Left lung (tissue), 10 donors: Measurements from ENCODE around the gene EPHA2. TPM values are rescaled to one million over a fixed set of nuclear protein-coding genes. Genes with fewer than 3 reads are reported as not detected.

Source experiments
- ATAC-seq: fragments of 200-7000 bp; cut with Tn5 transposase; one replicate; pipeline ENCODE4 v1.9.1; 2020; ENCODE audit warnings: moderate library complexity
- DNase-seq, 4 donors: peaks; one replicate each; pipeline ENCODE4 v3.0.0-alpha.2; 2013 to 2020
- H3K27ac ChIP-seq, 2 donors: fragments of 200-600 bp; sonication (generic) in 1 of 2; one replicate each; pipeline versions ENCODE4 v1.5.0 to v1.8.0; 2020 to 2021
- H3K27me3 ChIP-seq, 2 donors: fragments of 200-600 bp; sonication (generic) in 1 of 2; one replicate each; pipeline versions ENCODE4 v1.5.0 to v1.8.0; 2020 to 2021
- H3K36me3 ChIP-seq, 2 donors: fragments of 200-600 bp; sonication (generic) in 1 of 2; one replicate each; pipeline versions ENCODE4 v1.5.0 to v1.8.0; 2020 to 2021
- H3K4me1 ChIP-seq, 2 donors: fragments of 200-600 bp; one replicate each; pipeline ENCODE4 v1.8.0; 2021
- H3K4me3 ChIP-seq, 2 donors: fragments of 200-600 bp; sonication (generic) in 1 of 2; one replicate each; pipeline versions ENCODE4 v1.5.0 to v1.8.0; 2020 to 2021; ENCODE audit warnings: mild to moderate bottlenecking in 1 of 2
- H3K9me3 ChIP-seq, 2 donors: fragments of 200-600 bp; sonication (generic) in 1 of 2; one replicate each; pipeline versions ENCODE4 v1.5.0 to v1.8.0; 2020 to 2021
- CTCF ChIP-seq, 2 donors: fragments of 200-600 bp; sonication (generic) in 1 of 2; IDR thresholded peaks; one replicate each; pipeline versions ENCODE4 v1.5.0 to v1.8.0; 2021; ENCODE audit warnings: antibody characterized with exemption in 2 of 2
- intact Hi-C, 2 donors: fragments of 100-400 bp; cut with DNase I; formaldehyde crosslinking; loops; one replicate each; pipeline versions ENCODE4 v1.11.2 to v1.14.2; 2022
- polyA plus RNA-seq, 6 donors: library from polyadenylated mRNA; unstranded; fragments of 120-200 nt; gene quantifications; one replicate each; pipeline ENCODE4 v1.2.1, GENCODE V29; 2013; ENCODE audit not compliant: insufficient read length in 6 of 6
- total RNA-seq, 2 donors: library from RNA; stranded (reverse); fragmentation: NEBNext Ultra II Directional; extraction: Animal tissue kit (Norgen Biotek cat#: 25700); gene quantifications; one replicate each; pipeline ENCODE4 v1.2.1, GENCODE V29; 2021
- donor health status: DM: no; HTN: yes; CAD: no.
- donor health status: DM: no; HTN: no; CAD: no.

EPHA2 gene
- total and polyA plus RNA-seq, 8 donors = 12.6 to 62.6 (median 33.9) TPM

- intact Hi-C loops = no loop called here
- DNase-seq (no peak), ATAC-seq (no peak)
- H3K27me3 ChIP-seq = no peaks in the 10 kb centered on the region
- H3K36me3 ChIP-seq = no peaks in the 10 kb centered on the region
- H3K27ac ChIP-seq = peak overlapping the region; percentile 61 to 88
- no peaks in the 10 kb centered on the region for H3K9me3 ChIP-seq
- TF ChIP-seq CTCF (IDR thresholded peaks at IDR 0.05) = no peak
- H3K4me3 ChIP-seq = no peak overlapping the region
- peaks cover 34 to 56% of the 10 kb centered on the region in 2 donors for H3K4me1 ChIP-seq
Observed at GRCh38 chr1:16176653-16177052, 20.8 kb upstream of the EPHA2 start.

- no peaks in the 10 kb centered on the region for H3K36me3 ChIP-seq
- ATAC-seq (peak; percentile 69), DNase-seq (peak; percentile 87 to 97 (median 92))
- TF ChIP-seq CTCF (IDR thresholded peaks at IDR 0.05) = no peak
- H3K4me3 ChIP-seq = no peak overlapping the region
- no peaks in the 10 kb centered on the region for H3K27me3 ChIP-seq
- peaks cover 29 to 48% of the 10 kb centered on the region in 2 donors for H3K4me1 ChIP-seq
- intact Hi-C loops = no loop called here
- peak overlapping the region; percentile 61 to 88 for H3K27ac ChIP-seq
- H3K9me3 ChIP-seq = no peaks in the 10 kb centered on the region
Observed at GRCh38 chr1:16175610-16176553, 20.0 kb upstream of the EPHA2 start.

DNA sequence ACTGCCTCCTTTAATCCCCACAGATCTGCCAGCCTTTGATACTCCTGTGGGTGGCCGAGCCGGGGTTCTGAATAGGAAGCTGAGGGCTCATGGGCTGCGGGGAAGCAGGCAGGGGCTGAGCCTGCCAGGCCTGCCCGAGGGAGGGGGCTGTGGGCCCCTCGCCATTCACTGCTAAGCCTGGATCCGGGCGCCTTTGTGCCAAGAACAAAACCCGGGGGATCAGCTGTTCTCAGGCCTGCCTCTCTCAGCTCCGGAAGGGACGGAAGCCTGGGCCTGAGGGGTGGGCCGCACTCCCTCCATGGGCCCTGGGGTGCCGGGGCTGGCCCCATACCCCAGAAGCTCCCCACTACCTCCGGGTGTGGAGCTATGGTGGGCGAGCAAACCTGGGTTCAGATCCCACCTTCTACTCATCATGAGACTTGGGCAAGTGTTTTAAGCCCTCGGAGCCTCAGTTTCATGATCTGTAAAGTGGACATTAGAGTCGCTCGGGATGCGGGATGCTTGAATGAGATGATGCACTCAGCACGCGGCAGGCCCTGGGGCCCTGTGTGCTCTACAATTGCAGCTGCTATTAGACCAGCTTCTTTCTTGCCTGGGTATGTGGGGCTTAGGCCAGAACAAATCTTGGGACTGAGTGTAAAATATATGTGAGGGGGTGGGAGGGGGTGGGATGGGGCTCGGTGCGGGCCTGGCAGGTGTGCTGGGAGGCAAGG, 19.2 kb upstream of the EPHA2 start:
- Histone ChIP-seq H3K27me3 (peaks cover 0 to 1% of the 10 kb centered on the region in 2 donors), H3K27ac (peak overlapping the region in 1 of 2 donors; percentile 88), H3K4me3 (no peak overlapping the region), H3K4me1 (peaks cover 29 to 46% of the 10 kb centered on the region in 2 donors), H3K9me3 (no peaks in the 10 kb centered on the region), H3K36me3 (no peaks in the 10 kb centered on the region)
- intact Hi-C loops = no loop called here
- no peak for TF ChIP-seq CTCF (IDR thresholded peaks at IDR 0.05)
- ATAC-seq (no peak), DNase-seq (no peak)

GRCh38 chr1:16174261-16174868, 18.5 kb upstream of the EPHA2 start:
- no peaks in the 10 kb centered on the region for H3K9me3 ChIP-seq
- H3K4me1 ChIP-seq = peaks cover 29 to 46% of the 10 kb centered on the region in 2 donors
- ATAC-seq (no peak), DNase-seq (no peak)
- peaks cover 0 to 8% of the 10 kb centered on the region in 2 donors for H3K27me3 ChIP-seq
- no peaks in the 10 kb centered on the region for H3K36me3 ChIP-seq
- intact Hi-C loops = no loop called here
- no peak overlapping the region for H3K4me3 ChIP-seq
- TF ChIP-seq CTCF (IDR thresholded peaks at IDR 0.05) = no peak
- no peak overlapping the region for H3K27ac ChIP-seq
